Right lobe of liver (tissue), 6 donors: Measurements from ENCODE around the gene SH2D3C. TPM values are rescaled to one million over a fixed set of nuclear protein-coding genes. Genes with fewer than 3 reads are reported as not detected.

Source experiments
- ATAC-seq, 4 donors: fragments of 200-7000 bp; cut with Tn5 transposase; one replicate each; pipeline ENCODE4 v1.9.1; 2020; ENCODE audit warnings: mild to moderate bottlenecking in 4 of 4, moderate library complexity in 4 of 4
- DNase-seq, 3 donors: peaks; one replicate each; pipeline ENCODE4 v3.0.0-alpha.2; 2020
- H3K27ac ChIP-seq, 3 donors: fragments of 200-600 bp; one replicate each; pipeline ENCODE4 v1.8.0; 2022
- H3K27me3 ChIP-seq, 2 donors: fragments of 200-600 bp; one replicate each; pipeline ENCODE4 v1.8.0; 2022
- H3K36me3 ChIP-seq, 4 donors: fragments of 200-600 bp; sonication (generic) in 1 of 4; one replicate each; pipeline versions ENCODE4 v1.5.1 to v1.8.0; 2017 to 2022; ENCODE audit warnings: control low read depth in 1 of 4
- H3K4me1 ChIP-seq, 4 donors: fragments of 200-600 bp; sonication (generic) in 1 of 4; one replicate each; pipeline versions ENCODE4 v1.5.1 to v1.8.0; 2017 to 2022; ENCODE audit warnings: control low read depth in 1 of 4
- H3K4me3 ChIP-seq, 3 donors: fragments of 200-600 bp; one replicate each; pipeline ENCODE4 v1.8.0; 2022
- H3K9me3 ChIP-seq, 4 donors: fragments of 200-600 bp; sonication (generic) in 1 of 4; one replicate each; pipeline versions ENCODE4 v1.5.1 to v1.8.0; 2017 to 2022; ENCODE audit warnings: control low read depth in 1 of 4
- CTCF ChIP-seq, 4 donors: fragments of 200-600 bp in 3 of 4; fragments of 450-650 bp in 1 of 4; IDR thresholded peaks; one replicate each; pipeline versions ENCODE4 v1.5.1 to v1.8.0; 2016 to 2022; ENCODE audit warnings: antibody characterized with exemption in 4 of 4, mild to moderate bottlenecking in 2 of 4
- POLR2A ChIP-seq: fragments of 450-650 bp; IDR thresholded peaks from one replicate; pipeline ENCODE4 v1.6.1; 2017; ENCODE audit warnings: antibody characterized with exemption, mild to moderate bottlenecking
- WGBS: methylation state at CpG from one replicate; pipeline ENCODE4 v1.1.6; 2018; ENCODE audit warnings: low coverage, low lambda C conversion rate; ENCODE audit not compliant: insufficient coverage; ENCODE audit errors: missing lambda C conversion rate; 5-methylcytosine and 5-hydroxymethylcytosine counted together
- intact Hi-C, 2 donors: fragments of 100-400 bp; cut with DNase I; formaldehyde crosslinking; loops; one replicate each; pipeline versions ENCODE4 v1.11.2 to v1.14.1; 2022
- total RNA-seq, 6 experiments: library from RNA; depleted of rRNA in 2 of 6; stranded (reverse); fragments of >200 nt in 2 of 6; fragmentation: NEBNext Ultra II Directional in 3 of 6; extraction: Animal tissue kit (Norgen Biotek cat#: 25700) in 3 of 6; gene quantifications; one replicate each; pipeline versions ENCODE4 v1.1.0 to v1.2.4, GENCODE V29; 2016 to 2023
- donor health status: DM: no; HTN: yes; CAD: no.
- donor health status: DM: no; HTN: no; CAD: no.
- donor health status: DM: no; HTN: no; CAD: no.
- donor health status: DM: no; HTN: yes; CAD: no.
- donor health status: DM: no; HTN: yes; CAD: no.

Gene SH2D3C
- total RNA-seq, 6 experiments from 2014 or later: 1.7 to 5.6 (median 2.7) TPM

GRCh38 chr9:127753148-127753547 is 25.3 kb downstream of the SH2D3C start:
- no peaks in the 10 kb centered on the region for H3K9me3 ChIP-seq
- H3K27ac ChIP-seq: no peak overlapping the region
- 70% methylated on average over 6 of the region's 8 CpGs for WGBS
- ATAC-seq (no peak), DNase-seq (no peak)
- intact Hi-C loops: loop anchor here in 1 of 2 donors (10.0 kb wide), 1 partner anchor 248 kb away; no protein-coding TSS in a partner anchor
- no peaks in the 10 kb centered on the region for H3K27me3 ChIP-seq
- no peaks in the 10 kb centered on the region for H3K4me1 ChIP-seq
- no peak overlapping the region for H3K4me3 ChIP-seq
- no peak for TF ChIP-seq POLR2A
- TF ChIP-seq CTCF (IDR thresholded peaks at IDR 0.05): no peak
- no peaks in the 10 kb centered on the region for H3K36me3 ChIP-seq

- Histone ChIP-seq H3K4me3 (no peak overlapping the region), H3K27me3 (no peaks in the 10 kb centered on the region), H3K27ac (no peak overlapping the region), H3K9me3 (no peaks in the 10 kb centered on the region), H3K4me1 (no peaks in the 10 kb centered on the region), H3K36me3 (no peaks in the 10 kb centered on the region)
- ATAC-seq (peak in 3 of 4 donors; percentile 33 to 56 (median 41)), DNase-seq (no peak)
- intact Hi-C loops: loop anchor here in 1 of 2 donors (10.0 kb wide), 1 partner anchor 247 kb away; no protein-coding TSS in a partner anchor
- TF ChIP-seq POLR2A (no peak), CTCF (IDR thresholded peaks at IDR 0.05) (no peak)
- 19% methylated on average over 10 of the region's 10 CpGs for WGBS
Measured at GRCh38 chr9:127751269-127752054, 27.0 kb downstream of the SH2D3C start.

- Histone ChIP-seq H3K4me1 (no peaks in the 10 kb centered on the region), H3K27ac (no peak overlapping the region), H3K4me3 (no peak overlapping the region), H3K36me3 (no peaks in the 10 kb centered on the region), H3K9me3 (no peaks in the 10 kb centered on the region), H3K27me3 (no peaks in the 10 kb centered on the region)
- DNase-seq (no peak), ATAC-seq (no peak)
- TF ChIP-seq POLR2A (no peak), CTCF (IDR thresholded peaks at IDR 0.05) (no peak)
- WGBS: 94% methylated on average over 3 of the region's 26 CpGs
- intact Hi-C loops: no loop called here
Measured at GRCh38 chr9:127749090-127749787, 29.2 kb downstream of the SH2D3C start.

- TF ChIP-seq POLR2A: no peak
- no peak for TF ChIP-seq CTCF (IDR thresholded peaks at IDR 0.05)
- DNase-seq: no peak
- H3K4me3 ChIP-seq: no peak overlapping the region
- no peak overlapping the region for H3K27ac ChIP-seq
- no peaks in the 10 kb centered on the region for H3K36me3 ChIP-seq
- WGBS: 40% methylated on average over 5 of the region's 15 CpGs
- no peaks in the 10 kb centered on the region for H3K4me1 ChIP-seq
- no peak for ATAC-seq
- intact Hi-C loops: no loop called here
- H3K27me3 ChIP-seq: peaks cover 0 to 8% of the 10 kb centered on the region in 2 donors
- H3K9me3 ChIP-seq: no peaks in the 10 kb centered on the region
Measured at GRCh38 chr9:127746959-127747569, 31.4 kb downstream of the SH2D3C start.
